Glutamatergic neuron (in vitro differentiated cells): ENCODE results near the gene CREB5. TPM values are rescaled to one million over a fixed set of nuclear protein-coding genes. Genes with fewer than 3 reads are reported as not detected.
A peak's percentile ranks its signal among the peaks of the same experiment; 100 is the strongest.

Experiments
- DNase-seq: peaks from one replicate; pipeline ENCODE4 v3.0.0; 2022
- H3K27ac Mint-ChIP-seq: one replicate; pipeline ENCODE4 v1.8.0; 2020; ENCODE audit warnings: mild to moderate bottlenecking, mixed read lengths, inconsistent platforms; ENCODE audit not compliant: unreplicated experiment
- H3K27me3 Mint-ChIP-seq: one replicate; pipeline ENCODE4 v1.8.0; 2020; ENCODE audit warnings: mild to moderate bottlenecking, moderate library complexity, mixed read lengths, inconsistent platforms; ENCODE audit not compliant: unreplicated experiment
- H3K36me3 Mint-ChIP-seq: one replicate; pipeline ENCODE4 v1.8.0; 2020; ENCODE audit warnings: mild to moderate bottlenecking, mixed read lengths, inconsistent platforms; ENCODE audit not compliant: unreplicated experiment
- H3K4me1 Mint-ChIP-seq: one replicate; pipeline ENCODE4 v1.8.0; 2020; ENCODE audit warnings: mild to moderate bottlenecking, low read depth, mixed read lengths, inconsistent platforms; ENCODE audit not compliant: unreplicated experiment
- H3K4me3 Mint-ChIP-seq: one replicate; pipeline ENCODE4 v1.8.0; 2020; ENCODE audit warnings: mild to moderate bottlenecking, mixed read lengths, inconsistent platforms; ENCODE audit not compliant: unreplicated experiment
- H3K9me3 Mint-ChIP-seq: one replicate; pipeline ENCODE4 v1.8.0; 2020; ENCODE audit warnings: mild to moderate bottlenecking, moderate library complexity, mixed read lengths, inconsistent platforms; ENCODE audit not compliant: unreplicated experiment
- total RNA-seq: library from RNA; stranded (reverse); fragmentation: NEBNext Ultra II Directional; extraction: Animal tissue kit (Norgen Biotek cat#: 25700); gene quantifications from one replicate; pipeline ENCODE4 v1.2.1, GENCODE V29; 2021; ENCODE audit not compliant: unreplicated experiment
- TF ChIP-seq, protein P1 (sequence below): fragments of 200-600 bp; sonication (generic); IDR thresholded peaks from one replicate; pipeline ENCODE4 v1.5.0; 2021; ENCODE audit not compliant: partially characterized antibody, unreplicated experiment

The CREB5 gene
- total RNA-seq, 1 donor from 2014 or later = 50.4 TPM

DNA sequence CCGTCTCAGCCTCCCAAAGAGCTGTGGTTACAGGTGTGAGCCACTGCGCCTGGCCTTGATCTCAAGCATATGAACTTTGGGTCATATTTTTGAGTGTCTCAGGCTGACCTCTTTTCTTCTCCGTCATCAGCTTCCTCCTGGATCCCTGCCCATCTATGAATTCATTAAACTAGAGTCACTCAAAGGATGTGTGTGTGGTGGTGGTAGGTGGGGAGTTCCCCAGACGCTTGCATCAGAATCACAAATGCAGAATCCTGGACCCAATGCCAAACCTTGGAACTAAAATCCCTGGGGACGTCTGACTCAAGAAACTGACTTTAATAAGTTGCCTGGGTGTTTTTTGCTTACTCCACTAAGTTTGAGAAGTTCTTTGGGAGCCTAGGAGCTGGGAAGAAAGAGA is 6.7 kb upstream of the CREB5 start:
- Mint-ChIP-seq H3K27me3 (peaks cover 16% of the 10 kb centered on the region), H3K4me1 (no peaks in the 10 kb centered on the region), H3K4me3 (no peak overlapping the region), H3K27ac (no peak overlapping the region), H3K36me3 (no peaks in the 10 kb centered on the region), H3K9me3 (peaks cover 8% of the 10 kb centered on the region)
- DNase-seq = no peak
- TF ChIP-seq, protein P1, sequence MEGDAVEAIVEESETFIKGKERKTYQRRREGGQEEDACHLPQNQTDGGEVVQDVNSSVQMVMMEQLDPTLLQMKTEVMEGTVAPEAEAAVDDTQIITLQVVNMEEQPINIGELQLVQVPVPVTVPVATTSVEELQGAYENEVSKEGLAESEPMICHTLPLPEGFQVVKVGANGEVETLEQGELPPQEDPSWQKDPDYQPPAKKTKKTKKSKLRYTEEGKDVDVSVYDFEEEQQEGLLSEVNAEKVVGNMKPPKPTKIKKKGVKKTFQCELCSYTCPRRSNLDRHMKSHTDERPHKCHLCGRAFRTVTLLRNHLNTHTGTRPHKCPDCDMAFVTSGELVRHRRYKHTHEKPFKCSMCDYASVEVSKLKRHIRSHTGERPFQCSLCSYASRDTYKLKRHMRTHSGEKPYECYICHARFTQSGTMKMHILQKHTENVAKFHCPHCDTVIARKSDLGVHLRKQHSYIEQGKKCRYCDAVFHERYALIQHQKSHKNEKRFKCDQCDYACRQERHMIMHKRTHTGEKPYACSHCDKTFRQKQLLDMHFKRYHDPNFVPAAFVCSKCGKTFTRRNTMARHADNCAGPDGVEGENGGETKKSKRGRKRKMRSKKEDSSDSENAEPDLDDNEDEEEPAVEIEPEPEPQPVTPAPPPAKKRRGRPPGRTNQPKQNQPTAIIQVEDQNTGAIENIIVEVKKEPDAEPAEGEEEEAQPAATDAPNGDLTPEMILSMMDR = no peak

DNA sequence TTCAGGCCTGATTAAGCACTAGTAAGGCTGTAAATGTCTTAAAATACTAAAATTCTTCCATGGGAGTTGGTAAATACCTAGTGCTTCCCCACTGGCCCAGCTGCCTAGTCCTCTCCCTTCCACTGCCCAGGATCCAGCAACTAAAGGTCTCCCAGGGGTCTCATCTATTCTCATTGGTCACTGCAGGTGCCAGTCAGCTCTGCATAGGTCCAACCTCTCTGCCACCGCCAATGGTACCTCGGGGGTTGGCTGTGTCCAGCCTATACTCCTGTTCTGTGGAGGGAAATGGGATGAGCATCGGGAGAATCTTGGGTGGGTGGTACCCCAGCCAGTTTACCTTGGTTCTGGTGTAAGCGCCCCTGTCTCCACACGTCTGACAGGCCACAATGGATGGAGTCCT is 6.1 kb upstream of the CREB5 start:
- no peaks in the 10 kb centered on the region for H3K36me3 Mint-ChIP-seq
- H3K4me1 Mint-ChIP-seq = no peaks in the 10 kb centered on the region
- peaks cover 9% of the 10 kb centered on the region for H3K9me3 Mint-ChIP-seq
- peaks cover 16% of the 10 kb centered on the region for H3K27me3 Mint-ChIP-seq
- no peak for DNase-seq
- no peak overlapping the region for H3K27ac Mint-ChIP-seq
- no peak overlapping the region for H3K4me3 Mint-ChIP-seq
- TF ChIP-seq, protein P1 = no peak

DNA sequence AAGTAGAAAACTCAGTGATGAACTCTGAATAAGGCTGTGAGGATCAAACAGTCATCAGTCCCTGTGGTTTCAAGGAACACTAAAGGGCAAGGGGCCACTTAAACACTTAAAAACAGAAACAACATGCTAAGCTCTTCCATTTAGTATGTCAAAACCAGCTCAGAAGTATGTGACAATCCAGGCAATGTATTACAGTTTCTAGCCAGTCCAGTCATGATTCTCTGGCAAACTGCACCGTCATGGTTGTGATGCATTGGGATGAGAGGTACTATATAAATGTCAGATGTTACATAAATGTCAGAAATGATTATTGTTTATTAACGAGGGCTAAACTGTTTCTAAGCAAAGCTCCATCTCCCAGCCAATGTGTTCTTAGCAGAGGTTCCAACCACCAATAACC is 4.7 kb upstream of the CREB5 start:
- Mint-ChIP-seq H3K27ac (no peak overlapping the region), H3K27me3 (peaks cover 16% of the 10 kb centered on the region)

DNA sequence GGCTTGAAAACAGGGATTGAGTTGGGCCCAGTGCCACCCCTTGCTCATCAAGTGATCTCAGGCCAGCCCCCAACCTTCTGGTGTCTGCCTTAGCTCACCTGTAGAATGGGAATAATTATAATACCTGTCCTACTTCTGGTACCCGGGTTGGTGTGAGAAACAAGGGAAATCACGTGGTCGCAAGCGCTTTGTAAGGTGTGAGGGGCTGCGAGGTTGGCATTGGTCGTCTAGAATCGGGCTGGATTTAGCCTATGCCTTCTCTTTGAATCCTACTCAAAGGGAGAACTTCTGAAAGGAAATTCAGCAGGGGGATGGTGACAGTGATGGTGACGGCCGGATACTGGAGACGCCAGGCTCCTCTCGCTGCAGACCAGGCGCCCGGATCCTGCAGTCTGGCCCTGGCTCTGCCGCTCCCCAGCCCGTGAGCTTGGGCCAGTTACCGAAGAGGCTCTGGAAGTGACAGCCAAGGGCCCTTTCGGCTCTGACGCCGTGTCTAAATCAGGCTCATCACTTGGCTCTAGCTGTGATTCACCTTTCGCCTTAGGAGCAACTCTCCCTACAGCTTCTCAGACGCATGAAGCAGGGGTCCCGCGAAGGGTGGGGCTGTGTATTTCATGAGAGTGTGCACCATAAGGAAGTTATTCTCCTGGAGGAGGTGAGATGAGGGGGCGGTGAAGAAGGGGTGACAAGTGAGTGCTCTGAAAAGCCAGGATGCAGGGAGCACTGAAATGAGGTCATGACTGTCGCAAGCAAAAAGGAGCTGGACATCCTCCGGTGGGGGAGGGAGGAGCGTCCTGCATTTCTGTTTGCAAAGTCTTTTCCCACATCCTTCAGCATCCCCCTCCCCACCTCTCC is 4.0 kb upstream of the CREB5 start:
- Mint-ChIP-seq H3K4me3 (peak overlapping the region; percentile 83), H3K9me3 (peaks cover 9% of the 10 kb centered on the region), H3K27ac (peak overlapping the region; percentile 84), H3K4me1 (peaks cover 3% of the 10 kb centered on the region), H3K27me3 (peaks cover 17% of the 10 kb centered on the region), H3K36me3 (no peaks in the 10 kb centered on the region)
- TF ChIP-seq, protein P1 = no peak
- DNase-seq = peak; percentile 43

More for the DNA sequence above, 4.7 kb upstream of the CREB5 start:
- peaks cover 9% of the 10 kb centered on the region for H3K9me3 Mint-ChIP-seq
- peaks cover 3% of the 10 kb centered on the region for H3K4me1 Mint-ChIP-seq
- H3K4me3 Mint-ChIP-seq = peak overlapping the region; percentile 23
- TF ChIP-seq, protein P1 = no peak
- no peaks in the 10 kb centered on the region for H3K36me3 Mint-ChIP-seq
- DNase-seq = no peak
